ENCODE measurements around the gene CCR1. TPM values are rescaled to one million over a fixed set of nuclear protein-coding genes. Genes with fewer than 3 reads are reported as not detected.
"Not testable (repeated sequence)": the region's sequence is repeated elsewhere in the genome, so short reads cannot be mapped to it uniquely, and the experiment has no call there.

Gene CCR1
- total RNA-seq, 1 donor from 2014 or later, result 3.2 TPM

DNA sequence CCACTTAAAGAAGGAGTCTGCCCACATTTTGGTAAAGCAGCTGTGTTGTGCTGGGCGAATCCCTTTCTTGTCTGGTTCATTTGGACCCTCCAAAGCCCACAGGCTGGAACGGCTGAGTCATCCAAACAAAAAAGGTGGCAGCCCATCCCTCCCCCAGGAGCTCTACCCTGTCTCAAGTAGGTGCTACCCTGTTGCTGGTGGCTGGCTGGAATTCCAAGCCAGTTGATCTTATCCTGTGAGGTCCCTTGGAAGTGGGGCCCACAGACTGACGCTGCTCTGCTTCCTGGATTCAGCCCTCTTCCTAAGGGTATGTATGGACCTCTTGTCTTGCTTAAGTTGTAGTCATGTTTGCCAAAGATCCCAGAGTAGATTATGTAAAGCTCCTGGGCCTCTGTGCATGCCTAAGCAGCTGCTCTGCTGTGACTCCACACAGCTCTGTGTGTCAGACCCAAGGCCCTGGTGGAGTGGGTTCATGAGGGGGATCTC, 44.5 kb downstream of the CCR1 start:
- no peak for DNase-seq

DNA sequence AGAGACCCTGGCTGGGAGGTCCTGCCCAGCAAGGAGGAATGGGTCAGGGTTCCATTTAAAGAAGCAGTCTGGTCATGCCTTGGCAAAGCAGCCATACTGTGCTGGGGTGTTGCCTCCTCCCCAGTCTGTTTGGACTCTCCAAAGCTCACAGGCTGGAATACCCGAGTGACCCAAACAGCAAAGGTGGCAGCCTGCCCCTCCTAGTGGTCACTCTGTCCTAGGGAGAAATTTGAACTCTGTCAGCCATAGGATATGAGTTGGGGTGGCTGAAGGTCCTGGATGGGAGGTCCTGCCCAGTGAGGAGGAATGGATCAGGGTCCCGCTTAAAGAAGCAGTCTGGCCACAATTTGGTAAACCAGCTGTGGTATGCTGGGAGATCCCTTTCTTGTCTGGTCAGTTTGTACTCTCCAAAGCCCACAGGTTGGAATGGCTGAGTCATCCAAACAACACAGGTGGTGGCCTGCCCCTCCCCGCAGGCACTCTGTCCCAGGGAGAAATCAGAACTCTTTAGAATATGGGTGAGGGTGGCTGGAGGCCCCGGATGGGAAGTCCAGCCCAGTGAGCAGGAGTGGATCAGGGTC, 45.0 kb downstream of the CCR1 start:
- DNase-seq, result no peak

DNA sequence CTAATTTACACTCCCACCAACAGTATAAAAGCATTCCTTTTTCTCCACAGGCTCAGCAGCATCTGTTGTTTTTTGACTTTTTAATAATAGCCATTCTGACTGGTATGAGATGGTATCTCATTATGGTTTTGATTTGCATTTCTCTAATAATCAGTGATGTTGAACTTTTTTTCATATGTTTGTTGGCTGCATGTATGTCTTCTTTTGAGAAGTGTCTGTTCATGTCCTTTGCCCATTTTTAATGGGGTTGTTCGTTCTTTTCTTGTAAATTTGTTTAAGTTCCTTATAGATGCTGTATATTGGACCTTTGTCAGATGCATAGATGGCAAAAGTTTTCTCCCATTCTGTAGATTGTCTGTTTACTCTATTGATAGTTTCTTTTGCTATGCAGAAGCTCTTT, 50.4 kb downstream of the CCR1 start:
- not testable (repeated sequence) for DNase-seq

DNA sequence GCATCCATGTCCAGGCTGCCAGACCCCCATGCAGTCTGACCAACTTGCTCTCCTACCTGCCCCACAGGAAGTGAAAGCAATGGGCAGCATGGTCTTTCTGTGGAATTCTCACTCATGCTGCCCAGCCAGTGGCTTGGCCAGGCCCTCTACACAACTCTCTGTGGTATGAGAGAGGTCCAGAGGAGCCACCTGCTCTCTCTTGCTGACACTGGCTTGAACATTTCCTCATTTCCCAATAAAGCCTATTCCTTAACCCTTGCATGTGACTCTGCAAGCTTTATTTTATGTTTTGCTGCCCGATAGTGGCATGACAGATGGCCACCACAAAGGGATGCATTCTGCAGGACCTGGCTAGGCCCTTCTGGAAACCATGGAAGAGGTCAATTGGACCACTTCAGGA, 53.8 kb downstream of the CCR1 start:
- DNase-seq, result no peak

Other genes starting within 250 kb of the CCR1 start
- gene FYCO1, start 212.5 kb downstream of the CCR1 start, total RNA-seq, result 22.9 TPM
- gene XCR1, start 180.8 kb downstream of the CCR1 start, total RNA-seq, result 0.39 TPM
- 0.49 TPM for gene CCR3, start 34.1 kb upstream of the CCR1 start, total RNA-seq
- gene CCR2, start 145.8 kb upstream of the CCR1 start, total RNA-seq, result 2.9 TPM
- 0.10 TPM for gene CCR5, start 162.6 kb upstream of the CCR1 start, total RNA-seq
- gene CCRL2, start 198.9 kb upstream of the CCR1 start, total RNA-seq, result 1.2 TPM